GM23338 (cell line): ENCODE results near the gene DLG2. TPM values are rescaled to one million over a fixed set of nuclear protein-coding genes. Genes with fewer than 3 reads are reported as not detected.
A peak's percentile ranks its signal among the peaks of the same experiment; 100 is the strongest.

ENCODE experiments used
- ATAC-seq: fragments of 200-7000 bp; cut with Tn5 transposase; 3 replicates; pipeline ENCODE4 v1.9.1; 2020
- DNase-seq: peaks from one replicate; pipeline ENCODE4 v3.0.0-alpha.2; 2015; ENCODE audit warnings: low spot score
- H2AFZ ChIP-seq: fragments of 200-600 bp; sonication (generic); 2 replicates; pipeline ENCODE4 v1.8.0; 2016; ENCODE audit warnings: antibody characterized with exemption, mild to moderate bottlenecking, moderate library complexity
- H3F3A ChIP-seq: fragments of 200-600 bp; sonication (generic); replicated peaks from 2 replicates; pipeline ENCODE4 v1.8.0; 2017; ENCODE audit warnings: antibody characterized with exemption, mixed run types, low read depth
- H3K27ac ChIP-seq: fragments of 200-600 bp; sonication (generic); 2 replicates; pipeline ENCODE4 v1.6.1; 2016; ENCODE audit warnings: low read depth
- H3K27me3 ChIP-seq: fragments of 200-600 bp; sonication (generic); 2 replicates; pipeline ENCODE4 v1.8.0; 2016; ENCODE audit warnings: mild to moderate bottlenecking, mixed run types, moderate library complexity; ENCODE audit not compliant: insufficient read depth
- H3K36me3 ChIP-seq: fragments of 200-600 bp; sonication (generic); 2 replicates; pipeline ENCODE4 v1.8.0; 2016; ENCODE audit warnings: mild to moderate bottlenecking; ENCODE audit not compliant: insufficient read depth
- H3K4me1 ChIP-seq: fragments of 200-600 bp; sonication (generic); 2 replicates; pipeline ENCODE4 v1.8.0; 2016; ENCODE audit warnings: mild to moderate bottlenecking, moderate library complexity; ENCODE audit not compliant: insufficient read depth
- H3K4me2 ChIP-seq: fragments of 200-600 bp; sonication (generic); 2 replicates; pipeline ENCODE4 v1.7.1; 2017; ENCODE audit warnings: mixed run types
- H3K4me3 ChIP-seq: fragments of 200-600 bp; sonication (generic); 2 replicates; pipeline ENCODE4 v1.6.1; 2016; ENCODE audit warnings: mixed run types
- H3K79me2 ChIP-seq: fragments of 200-600 bp; sonication (generic); replicated peaks from 2 replicates; pipeline ENCODE4 v1.8.0; 2017; ENCODE audit warnings: mild to moderate bottlenecking; ENCODE audit not compliant: insufficient read depth
- H3K9me2 ChIP-seq: fragments of 200-600 bp; sonication (generic); 2 replicates; pipeline ENCODE4 v1.8.0; 2017; ENCODE audit not compliant: insufficient read depth
- H4K20me1 ChIP-seq: fragments of 200-600 bp; sonication (generic); replicated peaks from 2 replicates; pipeline ENCODE4 v1.8.0; 2017; ENCODE audit warnings: mild to moderate bottlenecking; ENCODE audit not compliant: insufficient read depth
- H3K27ac Mint-ChIP-seq: 2 replicates; pipeline ENCODE4 v1.8.0; 2020; ENCODE audit warnings: inconsistent platforms, mild to moderate bottlenecking, moderate library complexity, mixed read lengths
- H3K27me3 Mint-ChIP-seq: 3 replicates; pipeline ENCODE4 v1.8.0; 2022; ENCODE audit warnings: low read depth, mild to moderate bottlenecking, moderate library complexity, mixed read lengths, inconsistent platforms; ENCODE audit not compliant: insufficient read depth, poor library complexity
- H3K36me3 Mint-ChIP-seq: 3 replicates; pipeline ENCODE4 v1.8.0; 2021; ENCODE audit warnings: low read depth, mild to moderate bottlenecking, inconsistent platforms, moderate library complexity, mixed read lengths
- H3K4me1 Mint-ChIP-seq: 3 replicates; pipeline ENCODE4 v1.8.0; 2020; ENCODE audit warnings: mild to moderate bottlenecking, inconsistent platforms, mixed read lengths
- H3K4me3 Mint-ChIP-seq: 3 replicates; pipeline ENCODE4 v1.8.0; 2021; ENCODE audit warnings: moderate library complexity, mild to moderate bottlenecking, inconsistent platforms, mixed read lengths
- H3K9me3 Mint-ChIP-seq: 3 replicates; pipeline ENCODE4 v1.8.0; 2020; ENCODE audit warnings: moderate library complexity, mild to moderate bottlenecking, inconsistent platforms, mixed read lengths
- CREB1 ChIP-seq: fragments of 250-450 bp; sonication (Bioruptor Pico); IDR thresholded peaks from 2 replicates; pipeline ENCODE4 v1.5.0; 2020; ENCODE audit warnings: low read depth, mild to moderate bottlenecking, moderate library complexity
- CTCF ChIP-seq, 2 experiments: fragments of 200-600 bp in 1 of 2; sonication (generic) in 1 of 2; conservative IDR thresholded peaks; 2 replicates each; pipeline versions ENCODE4 v1.5.1 to v1.6.1; 2016 to 2017; ENCODE audit warnings: antibody characterized with exemption in 2 of 2, low read depth in 2 of 2, mild to moderate bottlenecking in 2 of 2, moderate library complexity in 1 of 2
- EZH2 ChIP-seq: fragments of 200-600 bp; sonication (generic); IDR thresholded peaks from one replicate; pipeline ENCODE4 v1.8.0; 2017; ENCODE audit warnings: antibody characterized with exemption, mild to moderate bottlenecking, low read depth; ENCODE audit not compliant: unreplicated experiment
- EZH2phosphoT487 ChIP-seq: fragments of 200-600 bp; sonication (generic); IDR thresholded peaks from one replicate; pipeline ENCODE4 v1.8.1; 2018; ENCODE audit warnings: antibody characterized with exemption; ENCODE audit not compliant: unreplicated experiment
- JUNB ChIP-seq: IDR thresholded peaks from one replicate; pipeline ENCODE4 v1.6.1; 2016; ENCODE audit warnings: antibody characterized with exemption; ENCODE audit not compliant: unreplicated experiment
- NANOG ChIP-seq: IDR thresholded peaks from 2 replicates; pipeline ENCODE4 v1.6.1; 2016; ENCODE audit warnings: antibody characterized with exemption, borderline replicate concordance
- POLR2AphosphoS5 ChIP-seq: IDR thresholded peaks from 2 replicates; pipeline ENCODE4 v1.6.1; 2016; ENCODE audit warnings: antibody characterized with exemption, low read depth
- REST ChIP-seq: IDR thresholded peaks from one replicate; pipeline ENCODE4 v1.6.1; 2018; ENCODE audit warnings: antibody characterized with exemption; ENCODE audit not compliant: unreplicated experiment
- STAT1 ChIP-seq: IDR thresholded peaks from one replicate; pipeline ENCODE4 v1.6.1; 2016; ENCODE audit warnings: antibody characterized with exemption; ENCODE audit not compliant: unreplicated experiment
- ZNF114 ChIP-seq: fragments of 250-450 bp; sonication (Bioruptor Pico); IDR thresholded peaks from 2 replicates; pipeline ENCODE4 v1.5.0; 2020; ENCODE audit warnings: mild to moderate bottlenecking, moderate library complexity
- ZNF331 ChIP-seq: fragments of 250-450 bp; sonication (Bioruptor Pico); IDR thresholded peaks from 2 replicates; pipeline ENCODE4 v1.5.0; 2020; ENCODE audit warnings: low read depth, mild to moderate bottlenecking, moderate library complexity
- ZNF462 ChIP-seq: fragments of 250-450 bp; sonication (Bioruptor Pico); IDR thresholded peaks from 2 replicates; pipeline ENCODE4 v1.5.0; 2020; ENCODE audit warnings: mild to moderate bottlenecking, moderate library complexity
- polyA plus RNA-seq: library from polyadenylated mRNA; unstranded; fragments of >200 nt; fragmentation: Nextera tagmentation; extraction: Ambion mirVana; gene quantifications from 2 replicates; pipeline ENCODE4 v1.2.1, GENCODE V29; 2016
- total RNA-seq: library from RNA; depleted of rRNA; stranded (reverse); fragments of >200 nt; shearing (Covaris generic); gene quantifications from 2 replicates; pipeline ENCODE4 v1.2.3, GENCODE V29; 2014
- TF ChIP-seq, protein P1 (sequence below): IDR thresholded peaks from 2 replicates; pipeline ENCODE4 v1.6.1; 2016; ENCODE audit warnings: antibody characterized with exemption

The DLG2 gene
- total and polyA plus RNA-seq, 2 experiments from 2014 or later, result 19.8 to 21.5 TPM

GRCh38 chr11:83835423-83835822 lies 1791.7 kb downstream of the DLG2 start:
- H3K9me3 Mint-ChIP-seq, result no peaks in the 10 kb centered on the region
- peaks cover 5% of the 10 kb centered on the region; the same call in 1 of the 3 replicates for H3K4me1 Mint-ChIP-seq
- no peak overlapping the region for H2AFZ ChIP-seq
- H3K4me2 ChIP-seq, result no peak overlapping the region
- no peaks in the 10 kb centered on the region for H3K27me3 Mint-ChIP-seq
- H3K36me3 Mint-ChIP-seq, result no peaks in the 10 kb centered on the region
- H3K4me3 Mint-ChIP-seq, result no peak overlapping the region
- H3K9me2 ChIP-seq, result no peaks in the 10 kb centered on the region
- H3K79me2 ChIP-seq, result no peaks in the 10 kb centered on the region
- H3F3A ChIP-seq, result no peaks in the 10 kb centered on the region
- ATAC-seq (no peak), DNase-seq (no peak)
- H3K27me3 ChIP-seq, result no peaks in the 10 kb centered on the region
- no peak overlapping the region for H3K4me3 ChIP-seq
- TF ChIP-seq NANOG, result no peak
- no peak for TF ChIP-seq STAT1
- TF ChIP-seq REST, result no peak
- no peak for TF ChIP-seq CREB1 (CRISPR knock-in tag)
- no peak for TF ChIP-seq ZNF331 (CRISPR knock-in tag)
- no peak for TF ChIP-seq ZNF114 (CRISPR knock-in tag)
- TF ChIP-seq POLR2AphosphoS5, result no peak
- no peak for TF ChIP-seq CTCF (conservative IDR thresholded peaks at IDR 0.05; ENCODE audit: low read depth in 2 of 2)
- no peak for TF ChIP-seq EZH2phosphoT487
- no peak for TF ChIP-seq EZH2
- TF ChIP-seq, protein P1, sequence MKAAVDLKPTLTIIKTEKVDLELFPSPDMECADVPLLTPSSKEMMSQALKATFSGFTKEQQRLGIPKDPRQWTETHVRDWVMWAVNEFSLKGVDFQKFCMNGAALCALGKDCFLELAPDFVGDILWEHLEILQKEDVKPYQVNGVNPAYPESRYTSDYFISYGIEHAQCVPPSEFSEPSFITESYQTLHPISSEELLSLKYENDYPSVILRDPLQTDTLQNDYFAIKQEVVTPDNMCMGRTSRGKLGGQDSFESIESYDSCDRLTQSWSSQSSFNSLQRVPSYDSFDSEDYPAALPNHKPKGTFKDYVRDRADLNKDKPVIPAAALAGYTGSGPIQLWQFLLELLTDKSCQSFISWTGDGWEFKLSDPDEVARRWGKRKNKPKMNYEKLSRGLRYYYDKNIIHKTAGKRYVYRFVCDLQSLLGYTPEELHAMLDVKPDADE, result no peak
- no peak for TF ChIP-seq ZNF462 (CRISPR knock-in tag)
- no peak for TF ChIP-seq JUNB
- H3K27ac ChIP-seq, result no peak overlapping the region
- H3K27ac Mint-ChIP-seq, result peak overlapping the region; percentile 61; the same call in 1 of the 2 replicates
- H4K20me1 ChIP-seq, result no peaks in the 10 kb centered on the region
- H3K36me3 ChIP-seq, result no peaks in the 10 kb centered on the region
- H3K4me1 ChIP-seq, result no peaks in the 10 kb centered on the region
